ENCODE results near the gene MFRP. TPM values are rescaled to one million over a fixed set of nuclear protein-coding genes. Genes with fewer than 3 reads are reported as not detected.

MFRP gene
- total and polyA plus RNA-seq, 9 of the 15 experiments (the other 6 are each of a cell fraction or from before 2014, with no cell fraction given): not detected

GRCh38 chr11:119378851-119379465 lies 32.5 kb upstream of the MFRP start (continued):
- TF ChIP-seq ZNF76 (CRISPR knock-in tag; IDR thresholded peaks at IDR 0.05; ENCODE audit: borderline replicate concordance) (no peak), BDP1 (IDR thresholded peaks at IDR 0.05; ENCODE audit: insufficient read depth, insufficient read length) (no peak), BRF2 (IDR thresholded peaks at IDR 0.05; ENCODE audit: borderline replicate concordance, insufficient read depth, insufficient read length) (no peak), KLF1 (tag; IDR thresholded peaks at IDR 0.05) (no peak), ZNF780A (CRISPR knock-in tag; IDR thresholded peaks at IDR 0.05) (no peak), NFIC (IDR thresholded peaks at IDR 0.05) (no peak), ZNF655 (CRISPR knock-in tag; IDR thresholded peaks at IDR 0.05) (no peak), MLX (CRISPR knock-in tag; conservative IDR thresholded peaks at IDR 0.05) (no peak), CHD4 (IDR thresholded peaks at IDR 0.05; ENCODE audit: insufficient read depth, insufficient replicate concordance, low read depth, low read length, poor library complexity, severe bottlenecking) (peak; percentile 50), KHSRP (IDR thresholded peaks at IDR 0.05) (no peak), POLR2AphosphoS5 (IDR thresholded peaks at IDR 0.05; ENCODE audit: control insufficient read depth, insufficient read depth, low read depth, low read length) (peak; percentile 34; the same call in 1 of the 2 replicates), IFI16 (CRISPR knock-in tag; IDR thresholded peaks at IDR 0.05) (no peak), HNRNPL (IDR thresholded peaks at IDR 0.05; ENCODE audit: low read depth, low read length) (no peak), FOS (IDR thresholded peaks at IDR 0.05; ENCODE audit: extremely low read depth, insufficient read length) (no peak), FOXA3 (CRISPR knock-in tag; conservative IDR thresholded peaks at IDR 0.05 in 1 of 2, IDR thresholded peaks at IDR 0.05 in 1 of 2) (no peak), NFATC3 (IDR thresholded peaks at IDR 0.05) (no peak), ZNF764 (CRISPR knock-in tag; IDR thresholded peaks at IDR 0.05; ENCODE audit: low read depth) (no peak), ELK3 (CRISPR knock-in tag; IDR thresholded peaks at IDR 0.05) (no peak), NFE2L1 (tag; IDR thresholded peaks at IDR 0.05; ENCODE audit: borderline replicate concordance, low read depth) (no peak), KLF13 (tag; IDR thresholded peaks at IDR 0.05; ENCODE audit: borderline replicate concordance, low read depth) (no peak), TFAM (CRISPR knock-in tag; conservative IDR thresholded peaks at IDR 0.05) (no peak), CREB5 (CRISPR knock-in tag; IDR thresholded peaks at IDR 0.05) (no peak), CGGBP1 (CRISPR knock-in tag; IDR thresholded peaks at IDR 0.05) (no peak)

All from K562 (cell line).